HG03558 (cell line): ENCODE data around the gene TTYH1.

Source experiments
- ATAC-seq: cut with Tn5 transposase; IDR thresholded peaks from one replicate; pipeline ENCODE4 v1.9.1; 2021; ENCODE audit warnings: moderate number of reproducible peaks; ENCODE audit not compliant: unreplicated experiment; ENCODE audit errors: extremely low read depth

TTYH1 gene

GRCh38 chr19:54391589-54392061 lies 23.6 kb upstream of the TTYH1 start:
- no peak for ATAC-seq

GRCh38 chr19:54392105-54392504 lies 23.2 kb upstream of the TTYH1 start:
- ATAC-seq = no peak

- ATAC-seq = no peak
These were observed 21.9 kb upstream of the TTYH1 start for GRCh38 chr19:54393381-54393780.

- ATAC-seq = no peak
These were observed 19.6 kb upstream of the TTYH1 start for GRCh38 chr19:54395685-54396084.

GRCh38 chr19:54399189-54399588 lies 16.1 kb upstream of the TTYH1 start:
- ATAC-seq = no peak

GRCh38 chr19:54400913-54401312 lies 14.4 kb upstream of the TTYH1 start:
- no peak for ATAC-seq

GRCh38 chr19:54403054-54403453 lies 12.2 kb upstream of the TTYH1 start:
- ATAC-seq = no peak

- ATAC-seq = no peak
These were observed 9.6 kb upstream of the TTYH1 start for GRCh38 chr19:54405628-54406027.

GRCh38 chr19:54407780-54408179 lies 7.5 kb upstream of the TTYH1 start:
- no peak for ATAC-seq

- ATAC-seq = no peak
These were observed 6.7 kb upstream of the TTYH1 start for GRCh38 chr19:54408456-54409026.

GRCh38 chr19:54411033-54411432 lies 4.2 kb upstream of the TTYH1 start:
- no peak for ATAC-seq

- no peak for ATAC-seq
These were observed 2.4 kb upstream of the TTYH1 start for GRCh38 chr19:54412877-54413276.

- ATAC-seq = no peak
These were observed 1.1 kb upstream of the TTYH1 start for GRCh38 chr19:54414156-54414555.

- ATAC-seq = no peak
These were observed 823 bp downstream of the TTYH1 start for GRCh38 chr19:54415901-54416673.

GRCh38 chr19:54416695-54417491 lies 1.6 kb downstream of the TTYH1 start:
- ATAC-seq = no peak

- no peak for ATAC-seq
These were observed 3.0 kb downstream of the TTYH1 start for GRCh38 chr19:54418030-54418929.

GRCh38 chr19:54418930-54419800 lies 3.9 kb downstream of the TTYH1 start:
- ATAC-seq = no peak

- ATAC-seq = no peak
These were observed 4.8 kb downstream of the TTYH1 start for GRCh38 chr19:54420068-54420382.

GRCh38 chr19:54420383-54421168 lies 5.3 kb downstream of the TTYH1 start:
- no peak for ATAC-seq
